H4 (cell line): ENCODE results near the gene TLE3. TPM values are rescaled to one million over a fixed set of nuclear protein-coding genes. Genes with fewer than 3 reads are reported as not detected.

ENCODE experiments used
- DNase-seq: peaks from one replicate; pipeline ENCODE4 v3.0.0-alpha.2; 2015; ENCODE audit warnings: low spot score
- total RNA-seq: library from RNA; depleted of rRNA; stranded (reverse); fragments of >200 nt; shearing (Covaris generic); gene quantifications from 2 replicates; pipeline ENCODE4 v1.2.3, GENCODE V29; 2014

TLE3 gene
- total RNA-seq, 1 experiment from 2014 or later = 17.5 TPM

DNA sequence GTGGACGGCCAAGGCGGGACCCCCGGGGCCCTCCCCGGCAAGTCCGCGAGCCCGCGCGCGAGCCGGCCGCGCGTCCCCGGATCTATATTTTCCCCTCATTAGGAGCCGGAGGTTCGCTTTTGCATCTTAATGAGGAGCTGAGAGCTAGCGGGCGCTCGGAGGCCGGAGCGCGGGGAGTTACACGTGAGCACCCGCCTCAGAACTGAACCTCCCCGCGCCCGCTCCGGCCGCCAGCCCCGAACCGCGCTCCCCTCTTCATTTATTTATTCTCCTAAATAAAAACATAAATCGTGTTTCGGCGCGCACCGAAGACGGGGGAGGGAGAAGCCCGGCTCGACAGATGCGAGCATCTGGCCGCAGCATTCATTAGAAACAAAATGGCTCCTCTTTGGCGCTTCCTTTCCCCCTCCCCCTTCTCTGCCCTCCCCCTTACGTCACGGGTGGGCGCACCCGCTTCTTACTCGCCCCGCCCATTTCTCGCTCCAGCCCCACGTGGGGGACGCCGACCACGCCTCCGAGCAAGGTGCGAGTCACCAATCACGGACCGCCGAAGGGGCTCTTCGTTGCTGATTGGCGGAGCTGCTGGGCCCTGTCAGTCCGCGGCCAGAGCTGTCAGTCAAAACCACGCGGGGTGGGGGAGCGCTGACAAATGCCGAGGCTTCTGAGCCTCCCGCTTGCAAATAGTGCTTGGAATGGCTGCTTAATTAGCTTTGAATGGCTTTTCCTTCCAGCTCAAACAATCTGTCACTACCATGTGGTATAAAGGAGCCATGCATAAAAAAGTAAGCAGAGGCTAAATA lies 1.6 kb upstream of the TLE3 start:
- peak; percentile 97 for DNase-seq

DNA sequence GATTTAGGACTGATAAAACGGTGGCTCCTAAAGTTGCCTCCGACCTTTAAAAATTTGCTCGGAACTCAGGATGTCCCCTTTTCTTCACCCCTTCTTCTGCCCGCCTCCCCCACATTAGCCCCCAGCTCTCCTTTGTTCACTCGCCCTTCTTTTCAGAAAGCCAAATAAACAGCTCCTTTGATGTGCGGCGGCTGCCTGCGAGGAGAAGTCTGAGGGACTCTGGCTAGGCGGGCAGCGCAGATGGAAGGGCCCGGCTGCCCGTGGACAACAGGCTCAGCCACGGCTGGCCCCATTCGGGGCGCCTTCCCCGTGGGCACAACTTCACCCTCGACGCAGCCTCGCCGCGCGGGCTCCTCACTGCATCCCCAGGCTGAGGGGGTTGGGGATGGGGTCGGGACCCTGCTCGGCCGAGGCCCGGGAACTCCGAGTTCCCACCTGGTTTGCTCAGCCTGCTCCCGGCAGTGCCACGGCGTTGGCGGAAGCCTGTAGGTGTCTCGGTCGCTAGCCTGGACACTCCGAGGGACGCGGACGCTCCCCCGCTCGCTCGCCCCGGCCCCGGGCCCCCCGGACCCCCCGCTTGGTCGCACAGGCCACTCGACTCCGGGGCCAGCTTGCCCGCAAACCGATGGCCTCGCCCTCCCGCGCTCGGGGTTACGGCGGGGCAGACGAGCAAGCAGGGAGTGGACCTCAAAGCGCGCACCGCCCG lies 897 bp upstream of the TLE3 start:
- DNase-seq = no peak

DNA sequence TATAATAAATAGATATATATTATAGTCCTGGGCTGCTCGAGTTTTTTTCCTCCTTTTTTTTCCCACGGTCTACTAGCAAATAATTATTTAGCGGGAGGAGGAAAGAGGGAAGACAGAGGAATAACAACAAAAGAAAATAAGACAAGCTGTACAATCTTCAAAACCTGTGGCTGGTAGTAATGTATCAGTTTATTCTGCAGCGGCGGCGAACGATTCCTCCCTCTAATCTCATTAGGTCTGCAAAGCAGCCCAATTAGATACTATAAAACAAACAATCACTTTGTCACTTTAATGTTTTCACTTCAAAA lies 390 bp upstream of the TLE3 start:
- no peak for DNase-seq

DNA sequence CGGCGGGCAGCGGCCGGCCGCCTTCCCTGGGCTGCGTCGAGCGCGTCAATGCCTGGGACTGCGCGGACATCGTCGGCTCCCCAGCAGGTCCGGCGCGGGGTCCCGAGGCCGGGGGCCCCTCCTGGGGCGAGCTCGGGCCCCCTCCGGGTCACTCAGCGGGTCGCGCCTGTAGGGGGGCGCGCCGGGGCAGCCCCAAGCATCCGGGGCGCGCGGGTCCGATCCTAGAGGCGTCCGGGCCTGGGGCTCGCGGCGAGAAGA lies 725 bp downstream of the TLE3 start:
- DNase-seq = no peak

DNA sequence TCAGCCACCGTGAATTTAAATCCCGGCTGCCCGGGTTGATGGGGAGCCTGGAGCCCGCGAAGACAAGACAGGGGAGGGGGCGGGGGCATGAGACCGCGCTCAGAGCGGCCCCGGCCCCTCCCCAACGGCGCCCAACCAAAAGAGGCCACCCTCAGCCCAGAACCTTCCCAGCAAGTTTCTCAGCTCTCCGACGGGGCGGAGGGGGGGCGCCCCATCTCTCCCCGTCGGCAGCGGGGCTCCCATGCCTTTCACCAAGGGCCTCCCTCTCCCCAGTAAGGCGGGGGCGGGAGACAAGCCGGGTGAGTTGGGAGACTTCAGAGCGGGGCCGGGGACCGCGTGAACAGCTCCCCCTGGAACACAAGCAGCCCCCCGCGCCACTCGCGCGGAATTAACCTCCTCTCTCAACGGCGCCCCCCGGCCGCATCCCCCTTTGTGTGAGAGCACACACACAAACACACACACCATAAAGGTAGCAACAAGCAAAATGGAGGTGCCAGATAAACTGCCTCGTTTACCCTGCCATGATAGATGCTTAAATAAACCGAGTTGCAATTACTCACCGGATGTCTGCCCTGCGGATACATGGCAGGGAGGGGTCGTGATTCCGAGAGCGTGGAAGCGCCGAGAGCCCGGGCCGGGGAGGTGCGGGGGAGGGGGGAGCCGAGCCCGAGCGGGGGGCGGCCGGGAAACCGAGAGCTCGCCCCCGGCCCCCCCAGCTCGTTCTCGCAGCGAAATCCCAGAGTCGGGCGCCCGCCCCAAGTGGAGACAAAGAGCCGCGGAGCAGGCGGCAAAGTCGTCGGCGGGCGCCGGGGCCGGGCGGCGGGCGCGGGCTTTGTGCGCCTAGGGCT lies 1.3 kb downstream of the TLE3 start:
- peak; percentile 45 for DNase-seq

DNA sequence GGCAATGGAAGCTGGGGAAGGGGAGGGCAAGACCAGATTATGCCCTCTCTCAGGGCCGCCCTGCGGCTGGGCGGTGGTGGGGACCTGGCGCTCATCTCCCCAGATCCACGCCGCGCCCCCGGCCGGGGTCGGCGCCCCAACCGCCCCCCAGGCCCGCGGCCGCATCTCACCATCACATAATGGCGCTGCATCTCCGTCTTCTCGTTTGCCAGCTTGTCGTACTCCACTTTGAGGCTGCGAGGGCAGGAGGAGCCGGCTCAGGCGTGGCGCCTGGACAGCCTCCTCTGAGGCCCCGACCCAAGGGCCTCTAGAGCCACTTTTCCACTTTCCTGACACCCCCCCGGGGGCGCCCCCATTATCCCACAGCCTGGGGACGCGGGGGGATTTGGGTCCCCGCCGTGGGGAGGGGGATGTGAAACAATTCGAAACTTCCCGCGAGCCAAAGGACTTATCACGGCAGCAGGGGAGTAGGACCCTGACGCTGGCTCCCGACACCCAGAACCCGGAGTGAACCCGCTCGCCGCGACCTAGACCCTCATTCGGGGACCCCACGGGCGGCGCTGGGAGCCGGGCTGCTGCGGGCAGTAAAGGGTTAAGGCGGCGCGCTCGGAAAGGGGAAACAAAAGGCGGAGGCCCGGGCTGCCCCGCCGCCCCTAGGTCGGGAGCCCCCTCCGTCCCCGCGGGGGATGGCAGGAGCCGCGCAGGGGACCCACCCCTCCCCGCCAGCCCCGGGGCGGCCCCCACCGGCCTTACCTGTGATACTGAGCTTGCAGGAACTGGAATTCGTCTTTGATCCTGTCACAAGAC lies 2.1 kb downstream of the TLE3 start:
- no peak for DNase-seq

DNA sequence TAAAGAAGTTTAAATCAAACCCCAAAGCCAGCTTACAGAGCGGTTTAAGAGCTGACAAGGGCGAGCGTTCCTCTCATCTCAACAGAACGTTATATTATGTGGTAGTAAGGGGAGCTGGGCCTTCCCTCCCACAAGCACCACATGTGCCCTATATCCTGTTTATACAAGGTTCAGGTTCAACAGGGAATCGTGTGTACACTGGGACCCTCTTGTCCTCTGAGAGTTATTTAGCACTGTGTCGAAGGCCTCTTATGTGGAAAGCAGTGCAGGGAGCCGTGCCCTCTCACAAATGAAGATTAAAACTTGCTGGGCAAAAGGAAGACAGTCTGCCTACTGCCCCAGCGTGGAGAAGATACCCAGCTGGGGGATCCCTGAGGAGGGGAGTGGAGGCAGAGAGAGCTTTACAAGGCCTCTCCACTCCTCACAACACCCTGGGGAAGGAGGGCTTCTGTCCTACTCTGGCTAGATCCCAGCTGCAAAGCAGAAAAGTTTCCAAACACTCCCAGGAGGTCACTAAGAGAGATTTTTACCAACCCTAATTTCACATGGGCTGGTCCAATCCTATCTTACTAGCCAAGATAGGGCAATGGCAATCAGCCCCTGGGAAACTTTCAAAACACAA lies 2.9 kb downstream of the TLE3 start:
- no peak for DNase-seq

DNA sequence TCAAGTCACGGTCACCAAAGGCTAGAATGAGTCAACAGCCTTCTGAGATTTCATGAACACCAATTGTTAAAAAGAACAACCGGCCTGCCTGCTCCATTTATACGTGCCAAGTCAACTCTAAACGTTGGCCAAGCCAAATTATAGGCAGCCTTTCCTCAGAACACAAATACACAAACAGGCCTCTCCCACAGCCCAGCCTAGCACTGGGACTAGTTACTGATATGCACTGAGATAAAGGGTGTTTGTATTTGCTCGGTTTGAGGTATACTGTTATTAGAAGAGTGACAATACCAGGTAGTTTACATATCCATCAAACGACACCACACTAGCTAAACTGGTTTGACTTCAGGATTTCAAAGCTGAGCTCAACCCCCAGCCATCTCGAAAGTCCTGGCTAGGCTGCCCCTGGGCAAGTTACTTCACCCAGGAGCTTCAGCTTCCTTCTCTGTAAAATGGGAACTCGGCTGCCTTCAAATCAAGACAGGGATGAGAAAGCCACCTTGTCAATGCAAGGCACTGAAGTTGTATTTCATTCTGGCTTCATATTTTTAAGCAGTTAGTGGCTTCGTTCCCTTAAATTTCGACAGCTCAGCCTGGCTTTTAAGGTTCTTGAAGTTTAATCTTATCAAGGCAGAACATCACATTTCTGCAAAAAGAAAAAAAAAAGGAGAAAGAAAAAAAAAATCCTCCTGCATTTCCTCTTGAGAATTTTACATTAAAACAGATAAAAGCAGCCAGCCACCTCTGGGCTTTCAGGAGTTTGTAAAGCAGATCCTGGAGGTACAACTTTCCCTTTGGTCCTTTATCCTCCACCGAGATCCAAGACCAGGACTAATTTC lies 4.0 kb downstream of the TLE3 start:
- peak; percentile 82 for DNase-seq

DNA sequence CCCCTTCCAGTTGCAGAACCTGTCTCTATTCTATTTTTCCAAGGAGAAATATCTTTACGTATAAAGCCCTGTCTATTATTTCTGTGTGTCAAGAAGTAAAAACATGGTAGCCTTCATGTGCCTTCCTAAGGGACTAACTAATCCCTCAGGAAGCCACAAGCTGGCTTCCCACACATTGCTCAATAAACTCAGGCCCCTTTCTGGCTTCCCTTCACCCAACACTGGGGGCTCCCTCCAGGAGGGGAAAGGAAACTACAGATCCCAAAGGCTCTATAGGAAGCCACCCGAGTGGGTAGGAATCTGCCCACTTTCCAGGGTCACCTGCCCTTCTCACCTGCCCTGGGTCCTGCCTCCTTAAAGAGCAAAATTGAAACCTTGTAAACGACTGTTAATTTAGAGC lies 4.6 kb downstream of the TLE3 start:
- DNase-seq = peak; percentile 58

DNA sequence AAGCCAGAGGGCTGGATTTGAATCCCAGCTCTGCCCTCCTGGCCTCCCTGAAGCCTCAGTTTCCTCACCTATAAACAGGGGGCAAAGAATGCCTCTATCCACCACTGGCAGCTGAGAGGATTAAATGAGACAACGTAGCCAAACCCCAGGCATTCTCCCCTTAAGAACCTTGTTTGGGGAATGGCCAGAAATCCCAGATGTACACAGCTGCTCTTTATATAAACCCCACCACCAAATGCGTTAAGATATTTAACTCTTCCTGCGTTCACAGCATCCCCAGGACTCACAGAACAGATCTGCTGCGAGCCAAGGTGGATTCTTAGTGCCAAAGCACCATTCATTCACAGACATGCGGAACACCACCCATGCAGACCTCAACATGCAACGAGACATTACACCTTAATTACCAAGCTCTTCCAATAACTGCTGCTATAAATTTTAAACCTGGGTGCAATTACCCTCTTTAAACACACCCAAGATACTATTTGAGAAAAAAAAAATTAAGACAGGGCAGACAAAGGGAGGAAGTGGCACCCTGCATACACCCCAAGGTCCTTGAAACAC lies 5.2 kb downstream of the TLE3 start:
- DNase-seq = peak; percentile 43

DNA sequence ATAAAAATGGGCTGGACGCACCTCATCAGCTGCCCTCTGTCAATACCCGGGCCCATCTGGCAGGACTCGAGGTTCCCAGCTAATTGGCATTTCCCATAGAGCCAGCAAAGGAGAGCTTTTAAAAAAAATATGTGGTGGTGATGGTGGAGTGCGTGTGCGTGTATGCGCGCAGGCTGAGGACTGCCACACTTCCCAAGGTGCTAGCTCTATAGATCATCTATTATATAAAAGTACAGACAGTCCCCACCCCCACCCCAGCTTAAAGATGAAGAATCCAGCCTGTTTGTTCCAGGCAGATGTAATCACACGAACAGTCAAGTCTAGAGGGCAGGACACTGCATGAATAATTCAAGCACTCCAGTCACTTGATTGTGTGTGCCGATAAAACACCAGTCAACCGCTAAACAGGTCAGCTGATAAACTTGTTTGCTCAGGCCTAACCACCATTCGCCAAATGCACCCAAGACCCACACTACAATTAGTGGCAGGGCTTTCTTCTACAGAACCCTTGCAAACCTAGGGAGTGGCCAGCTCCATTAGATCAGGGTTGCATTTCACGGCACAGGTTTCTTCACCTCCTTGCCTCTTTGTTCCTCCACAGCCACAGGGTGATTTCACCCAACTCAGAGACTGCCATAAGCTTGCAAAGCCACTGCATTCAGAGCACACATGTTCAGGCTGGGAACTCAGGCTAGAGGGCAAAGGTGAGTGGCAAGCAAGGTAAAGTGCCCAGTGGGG lies 5.8 kb downstream of the TLE3 start:
- peak; percentile 83 for DNase-seq

DNA sequence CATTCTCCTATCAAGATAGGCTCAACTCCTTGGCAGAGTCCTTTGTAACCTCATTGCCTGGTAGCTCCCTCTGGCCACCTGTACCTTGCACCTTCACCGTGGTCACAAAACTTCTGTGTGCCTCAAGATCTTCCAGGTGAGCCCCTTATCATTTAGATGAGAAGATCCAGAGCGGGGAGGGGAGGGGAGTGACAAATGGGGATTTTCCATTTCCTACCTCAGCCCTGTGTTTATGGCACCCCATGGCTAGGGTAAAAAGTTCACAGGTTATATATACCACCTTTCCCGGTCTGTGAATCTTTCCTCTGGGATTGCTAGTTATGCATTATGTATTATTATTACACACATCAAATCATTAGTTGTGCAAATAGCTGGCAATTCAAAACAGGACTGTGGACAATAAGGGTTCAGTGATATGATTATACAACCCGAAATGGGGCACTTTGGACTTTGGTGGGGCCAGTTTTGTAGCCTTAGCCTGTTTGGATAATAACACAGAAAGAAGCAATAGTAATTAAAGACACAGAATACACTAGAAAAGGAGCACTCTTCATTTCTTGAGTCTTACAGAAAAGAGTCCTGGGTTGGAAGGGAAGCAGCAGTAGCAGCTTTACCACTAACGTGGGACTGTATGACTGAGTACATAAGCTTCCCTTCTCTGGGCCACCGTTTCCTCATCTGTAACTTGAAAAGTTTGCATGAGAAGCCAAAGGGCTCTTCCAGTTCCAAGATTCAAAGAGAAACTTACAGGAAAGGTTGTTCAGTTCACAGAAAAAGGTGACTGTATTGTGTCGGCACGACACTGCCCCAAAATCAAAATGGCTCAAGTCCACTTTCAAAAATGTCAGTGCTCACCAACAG lies 7.1 kb downstream of the TLE3 start:
- DNase-seq = no peak

DNA sequence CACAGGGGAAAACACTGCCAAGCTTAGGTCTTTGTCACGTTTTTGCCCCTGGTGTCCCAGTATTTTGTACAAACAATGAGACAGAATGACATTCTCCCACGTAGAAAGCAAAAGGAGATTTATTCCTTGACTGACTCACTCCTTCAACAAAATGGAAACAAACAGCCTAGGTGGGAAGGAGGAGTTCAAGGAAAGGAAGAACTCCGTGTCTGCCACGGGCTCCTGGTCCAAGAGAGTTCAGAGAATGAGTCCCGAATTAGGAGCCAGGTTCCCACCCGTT lies 8.1 kb downstream of the TLE3 start:
- DNase-seq = no peak

DNA sequence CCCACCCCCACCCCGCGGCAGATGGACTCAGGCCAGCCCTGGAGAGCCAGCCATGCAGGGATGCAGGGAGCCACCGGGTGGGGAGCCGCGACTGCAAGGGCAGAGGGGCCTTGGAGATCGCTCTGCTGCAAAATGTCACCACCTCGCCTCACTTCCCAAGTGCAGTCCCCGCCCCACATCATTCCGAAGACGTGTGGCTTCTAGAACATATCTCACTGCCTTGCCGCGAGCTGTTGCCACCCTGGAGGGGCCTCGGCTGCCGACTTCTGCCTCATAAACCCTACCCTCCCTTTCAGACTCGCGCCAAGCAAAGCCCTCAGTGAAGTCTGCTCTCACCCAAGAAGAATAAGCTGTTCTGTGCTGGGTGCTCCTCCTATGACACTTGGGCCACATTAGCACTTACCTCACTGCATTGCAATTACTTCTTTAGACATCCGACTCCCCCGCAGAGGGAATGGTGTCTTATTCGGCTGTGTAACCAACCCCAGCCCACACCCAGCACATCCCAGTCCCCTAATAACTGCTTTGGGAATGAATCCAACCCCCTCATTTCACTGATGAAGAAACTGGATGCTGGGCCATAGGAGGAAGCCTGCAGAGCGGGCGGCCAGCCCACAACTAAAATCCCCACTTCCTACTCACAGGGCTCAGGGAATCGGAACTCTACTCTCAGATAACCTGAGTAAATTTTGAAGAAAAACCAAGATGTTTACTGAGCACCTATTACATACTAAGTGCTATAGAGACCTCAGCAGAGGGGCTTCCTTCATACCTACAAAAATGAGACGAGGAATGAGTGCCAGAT lies 8.6 kb downstream of the TLE3 start:
- no peak for DNase-seq

DNA sequence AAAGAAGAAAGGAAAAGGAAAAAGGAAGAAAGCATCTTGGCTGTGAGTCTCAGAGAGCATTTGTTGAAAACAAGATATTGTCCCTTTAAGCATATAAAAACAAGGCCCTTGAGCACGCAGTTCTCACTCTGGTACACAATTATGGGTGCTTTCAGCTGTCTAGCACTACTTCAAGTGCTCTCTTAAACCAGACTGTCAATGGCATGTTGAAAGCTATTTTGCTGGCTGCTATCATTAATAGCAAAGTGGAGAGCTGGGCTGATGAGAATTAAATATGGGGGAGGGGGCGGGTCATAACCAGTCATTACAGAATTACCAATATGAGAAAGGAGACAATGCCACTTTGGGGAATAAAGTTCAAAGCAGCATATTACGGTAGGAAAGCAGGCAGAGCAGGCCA lies 9.3 kb downstream of the TLE3 start:
- no peak for DNase-seq

DNA sequence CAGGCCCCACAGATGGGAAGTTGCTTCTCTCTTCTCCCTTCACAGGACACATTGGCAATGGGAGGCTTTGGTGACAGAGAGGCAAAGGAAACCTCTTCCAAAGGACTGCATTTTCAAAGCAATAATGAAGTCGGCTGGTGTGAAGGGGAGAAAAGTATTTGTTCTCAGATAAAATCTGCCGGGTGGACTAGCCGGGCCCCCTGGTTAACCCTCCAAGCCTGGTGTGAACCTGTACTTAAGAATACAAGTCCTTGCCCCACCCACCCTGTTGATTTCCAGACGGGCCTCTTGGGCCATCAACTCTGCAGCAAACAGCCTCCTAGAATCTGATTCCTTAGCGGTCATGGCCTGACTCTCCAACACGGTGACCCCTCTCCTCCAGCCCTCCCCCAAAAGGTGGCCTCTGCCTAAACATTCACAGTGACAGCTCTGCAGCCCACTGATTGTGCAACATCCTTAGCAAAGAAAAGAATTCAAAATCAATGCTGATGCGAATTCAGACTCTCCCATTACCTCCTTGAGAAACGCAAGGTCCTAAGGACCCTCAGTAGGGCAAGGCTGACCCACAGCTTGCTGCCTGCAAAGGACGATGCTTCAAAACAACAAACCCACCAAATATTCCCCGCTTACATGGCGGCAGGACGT lies 9.9 kb downstream of the TLE3 start:
- DNase-seq = no peak

DNA sequence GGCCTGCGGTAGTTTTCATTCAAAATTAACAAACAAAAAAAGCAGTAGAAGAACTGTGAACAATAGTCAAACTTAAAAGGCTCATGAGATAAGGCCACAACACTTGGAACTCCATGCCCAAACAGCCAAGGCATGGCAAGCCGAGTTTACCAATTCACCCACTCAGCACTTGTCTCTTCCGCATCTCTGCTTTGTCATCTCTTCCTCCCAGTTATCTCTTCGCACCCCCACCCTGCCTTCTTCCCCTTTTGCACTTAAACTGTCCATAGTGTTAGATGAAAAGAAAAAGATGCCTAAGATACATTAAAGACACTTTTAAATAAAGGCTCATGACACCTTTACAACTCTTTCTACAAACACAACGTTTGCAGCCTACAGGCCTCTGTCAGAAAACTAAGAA lies 11.1 kb downstream of the TLE3 start:
- DNase-seq = no peak

DNA sequence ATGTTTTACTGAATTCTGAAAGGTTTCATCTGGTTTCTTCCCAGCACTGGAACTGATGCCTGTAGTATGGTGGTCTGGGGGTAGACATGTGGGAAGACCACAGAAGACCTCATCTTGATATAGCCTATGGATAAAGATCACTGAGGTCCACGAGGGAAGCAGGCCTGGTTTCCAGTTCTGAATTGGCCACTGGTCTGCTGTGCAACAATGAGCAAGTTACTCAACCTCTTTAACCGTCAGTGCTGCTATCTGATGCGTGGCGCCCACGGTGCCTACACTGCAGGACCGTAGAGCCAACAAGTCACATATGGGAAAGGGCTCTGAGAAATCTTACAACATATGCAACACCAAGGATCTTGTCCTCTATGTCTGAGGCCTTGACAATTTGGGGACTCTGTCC lies 13.3 kb downstream of the TLE3 start:
- no peak for DNase-seq
